Upper lobe of left lung (tissue), 6 donors: Measurements from ENCODE around the gene PTPN1. TPM values are rescaled to one million over a fixed set of nuclear protein-coding genes. Genes with fewer than 3 reads are reported as not detected.

Experiments used
- ATAC-seq, 2 donors: fragments of 200-7000 bp; cut with Tn5 transposase; one replicate each; pipeline ENCODE4 v1.9.1; 2022; ENCODE audit warnings: mild to moderate bottlenecking in 2 of 2, moderate library complexity in 2 of 2; ENCODE audit not compliant: low FRiP score in 2 of 2
- DNase-seq, 2 donors: peaks; one replicate each; pipeline ENCODE4 v3.0.0-alpha.2; 2019 to 2020
- H3K27ac ChIP-seq, 4 donors: fragments of 200-600 bp; sonication (generic); one replicate each; pipeline ENCODE4 v1.5.1; 2016 to 2019
- H3K27me3 ChIP-seq, 4 donors: fragments of 200-600 bp; sonication (generic); one replicate each; pipeline ENCODE4 v1.5.1; 2017 to 2019
- H3K36me3 ChIP-seq, 4 donors: fragments of 200-600 bp; sonication (generic); one replicate each; pipeline ENCODE4 v1.5.1; 2016 to 2019
- H3K4me1 ChIP-seq, 4 donors: fragments of 200-600 bp; sonication (generic); one replicate each; pipeline ENCODE4 v1.5.1; 2018 to 2019
- H3K4me3 ChIP-seq, 4 donors: fragments of 200-600 bp; sonication (generic); one replicate each; pipeline ENCODE4 v1.5.1; 2017 to 2019; ENCODE audit warnings: mild to moderate bottlenecking in 2 of 4, moderate library complexity in 1 of 4
- H3K9me3 ChIP-seq, 4 donors: fragments of 200-600 bp; sonication (generic); one replicate each; pipeline ENCODE4 v1.5.1; 2018 to 2019
- EP300 ChIP-seq, 4 donors: sonication (generic); formaldehyde crosslinking; IDR thresholded peaks; one replicate each; pipeline ENCODE4 v1.5.1; 2017; ENCODE audit warnings: antibody characterized with exemption in 4 of 4, control low read depth in 2 of 4
- POLR2A ChIP-seq, 4 donors: fragments of 450-650 bp; IDR thresholded peaks; one replicate each; pipeline ENCODE4 v1.5.1; 2016 to 2017; ENCODE audit warnings: antibody characterized with exemption in 4 of 4, mild to moderate bottlenecking in 2 of 4
- POLR2AphosphoS5 ChIP-seq, 2 donors: sonication (generic); formaldehyde crosslinking; IDR thresholded peaks; one replicate each; pipeline ENCODE4 v1.5.1; 2017; ENCODE audit warnings: antibody characterized with exemption in 2 of 2
- WGBS, 2 donors: methylation state at CpG; one replicate each; pipeline ENCODE4 v1.1.5; 2017 to 2018; 5-methylcytosine and 5-hydroxymethylcytosine counted together
- total RNA-seq, 6 donors: library from RNA; depleted of rRNA in 4 of 6; stranded (reverse); fragments of >200 nt in 4 of 6; gene quantifications; one replicate each; pipeline versions ENCODE4 v1.1.0 to v1.2.1, GENCODE V29; 2016 to 2021
- TF ChIP-seq, protein P1 (sequence below), 6 experiments: fragments of 450-650 bp in 4 of 6; fragments of 200-600 bp in 2 of 6; sonication (generic) in 2 of 6; IDR thresholded peaks; one replicate each; pipeline ENCODE4 v1.5.1; 2016 to 2019; ENCODE audit warnings: antibody characterized with exemption in 6 of 6
- donor health status: DM: no; HTN: no; CAD: no; lungs with moderate emphysema.
- donor health status: DM: no; HTN: yes; CAD: no; lungs with severe emphysema.

Gene PTPN1
- total RNA-seq, 6 donors from 2014 or later: 75.1 to 137 (median 96.1) TPM

GRCh38 chr20:50558483-50558925 is 48.3 kb downstream of the PTPN1 start:
- Histone ChIP-seq H3K4me3 (no peak overlapping the region), H3K27ac (no peak overlapping the region), H3K4me1 (peaks cover 19 to 37% (median 30%) of the 10 kb centered on the region in 4 donors), H3K27me3 (no peaks in the 10 kb centered on the region), H3K36me3 (peaks cover 5 to 28% (median 9%) of the 10 kb centered on the region in 4 donors), H3K9me3 (no peaks in the 10 kb centered on the region)
- 67 to 72% methylated on average over 4 of the region's 4 CpGs for WGBS, 2 donors
- ATAC-seq (no peak), DNase-seq (no peak)
- no peak for TF ChIP-seq POLR2AphosphoS5 (IDR thresholded peaks at IDR 0.05)
- TF ChIP-seq, protein P1, sequence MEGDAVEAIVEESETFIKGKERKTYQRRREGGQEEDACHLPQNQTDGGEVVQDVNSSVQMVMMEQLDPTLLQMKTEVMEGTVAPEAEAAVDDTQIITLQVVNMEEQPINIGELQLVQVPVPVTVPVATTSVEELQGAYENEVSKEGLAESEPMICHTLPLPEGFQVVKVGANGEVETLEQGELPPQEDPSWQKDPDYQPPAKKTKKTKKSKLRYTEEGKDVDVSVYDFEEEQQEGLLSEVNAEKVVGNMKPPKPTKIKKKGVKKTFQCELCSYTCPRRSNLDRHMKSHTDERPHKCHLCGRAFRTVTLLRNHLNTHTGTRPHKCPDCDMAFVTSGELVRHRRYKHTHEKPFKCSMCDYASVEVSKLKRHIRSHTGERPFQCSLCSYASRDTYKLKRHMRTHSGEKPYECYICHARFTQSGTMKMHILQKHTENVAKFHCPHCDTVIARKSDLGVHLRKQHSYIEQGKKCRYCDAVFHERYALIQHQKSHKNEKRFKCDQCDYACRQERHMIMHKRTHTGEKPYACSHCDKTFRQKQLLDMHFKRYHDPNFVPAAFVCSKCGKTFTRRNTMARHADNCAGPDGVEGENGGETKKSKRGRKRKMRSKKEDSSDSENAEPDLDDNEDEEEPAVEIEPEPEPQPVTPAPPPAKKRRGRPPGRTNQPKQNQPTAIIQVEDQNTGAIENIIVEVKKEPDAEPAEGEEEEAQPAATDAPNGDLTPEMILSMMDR (IDR thresholded peaks at IDR 0.05): no peak
- TF ChIP-seq EP300 (IDR thresholded peaks at IDR 0.05): no peak
- no peak for TF ChIP-seq POLR2A (IDR thresholded peaks at IDR 0.05)

GRCh38 chr20:50559149-50559548 is 49.0 kb downstream of the PTPN1 start:
- WGBS, 2 donors: 88 to 95% methylated on average over 6 of the region's 6 CpGs

GRCh38 chr20:50559856-50560638 is 49.9 kb downstream of the PTPN1 start:
- TF ChIP-seq POLR2A (IDR thresholded peaks at IDR 0.05): no peak
- TF ChIP-seq, protein P1 (IDR thresholded peaks at IDR 0.05): no peak
- no peak for TF ChIP-seq EP300 (IDR thresholded peaks at IDR 0.05)
- TF ChIP-seq POLR2AphosphoS5 (IDR thresholded peaks at IDR 0.05): no peak
- DNase-seq (no peak), ATAC-seq (no peak)
- peak overlapping the region in 2 of 4 donors; percentile 80 to 81 for H3K27ac ChIP-seq
- H3K27me3 ChIP-seq: no peaks in the 10 kb centered on the region
- H3K4me3 ChIP-seq: no peak overlapping the region
- no peaks in the 10 kb centered on the region for H3K9me3 ChIP-seq
- H3K36me3 ChIP-seq: peaks cover 5 to 40% (median 12%) of the 10 kb centered on the region in 4 donors
- 81 to 82% methylated on average over 8 of the region's 8 CpGs for WGBS, 2 donors
- H3K4me1 ChIP-seq: peaks cover 19 to 43% (median 35%) of the 10 kb centered on the region in 4 donors

More at GRCh38 chr20:50559149-50559548, 49.0 kb downstream of the PTPN1 start:
- Histone ChIP-seq H3K27me3 (no peaks in the 10 kb centered on the region), H3K9me3 (no peaks in the 10 kb centered on the region), H3K4me3 (no peak overlapping the region), H3K36me3 (peaks cover 5 to 31% (median 9%) of the 10 kb centered on the region in 4 donors), H3K27ac (no peak overlapping the region), H3K4me1 (peaks cover 19 to 39% (median 31%) of the 10 kb centered on the region in 4 donors)
- DNase-seq (no peak), ATAC-seq (no peak)
- TF ChIP-seq POLR2A (IDR thresholded peaks at IDR 0.05) (no peak), EP300 (IDR thresholded peaks at IDR 0.05) (no peak), POLR2AphosphoS5 (IDR thresholded peaks at IDR 0.05) (no peak)
- TF ChIP-seq, protein P1 (IDR thresholded peaks at IDR 0.05): no peak

- H3K36me3 ChIP-seq: peaks cover 5 to 48% (median 17%) of the 10 kb centered on the region in 4 donors
- H3K27ac ChIP-seq: peak overlapping the region; percentile 57 to 81 (median 78)
- H3K27me3 ChIP-seq: no peaks in the 10 kb centered on the region
- no peak for ATAC-seq
- H3K9me3 ChIP-seq: no peaks in the 10 kb centered on the region
- H3K4me1 ChIP-seq: peaks cover 19 to 46% (median 40%) of the 10 kb centered on the region in 4 donors
- H3K4me3 ChIP-seq: no peak overlapping the region
- DNase-seq: no peak
- WGBS, 2 donors: 77 to 81% methylated on average over 5 of the region's 5 CpGs
- TF ChIP-seq, protein P1 (IDR thresholded peaks at IDR 0.05): no peak
- TF ChIP-seq POLR2AphosphoS5 (IDR thresholded peaks at IDR 0.05): no peak
- TF ChIP-seq EP300 (IDR thresholded peaks at IDR 0.05): no peak
- no peak for TF ChIP-seq POLR2A (IDR thresholded peaks at IDR 0.05)
These were observed 50.7 kb downstream of the PTPN1 start for GRCh38 chr20:50560867-50561266.
